Mesodermal cell (in vitro differentiated cells): Measurements from ENCODE around the gene SNX30.

Source experiments
- H3K27ac ChIP-seq: 2 replicates; pipeline ENCODE4 v1.7.0; 2013; ENCODE audit warnings: mild to moderate bottlenecking, low read depth, low read length, moderate library complexity; ENCODE audit not compliant: severe bottlenecking
- H3K36me3 ChIP-seq: 2 replicates; pipeline ENCODE4 v1.7.1; 2013; ENCODE audit warnings: mild to moderate bottlenecking, low read length, moderate library complexity; ENCODE audit not compliant: control insufficient read depth, insufficient read depth
- H3K4me1 ChIP-seq: one replicate; pipeline ENCODE4 v1.7.1; 2013; ENCODE audit warnings: mild to moderate bottlenecking, low read length; ENCODE audit not compliant: insufficient read depth, control insufficient read depth, poor library complexity, severe bottlenecking
- H3K4me3 ChIP-seq: 2 replicates; pipeline ENCODE4 v1.7.0; 2013; ENCODE audit warnings: low read length, control low read depth, mild to moderate bottlenecking; ENCODE audit not compliant: insufficient read depth, poor library complexity, severe bottlenecking; ENCODE audit errors: extremely low read depth
- H3K9me3 ChIP-seq: 2 replicates; pipeline ENCODE4 v1.7.1; 2013; ENCODE audit warnings: mild to moderate bottlenecking, low read length, moderate library complexity; ENCODE audit not compliant: control insufficient read depth
- WGBS, 2 experiments: methylation state at CpG; one replicate each; pipeline ENCODE4 v1.1.5; 2013; ENCODE audit warnings: missing lambda C conversion rate in 2 of 2; ENCODE audit not compliant: insufficient coverage in 2 of 2; 5-methylcytosine and 5-hydroxymethylcytosine counted together

Gene SNX30

DNA sequence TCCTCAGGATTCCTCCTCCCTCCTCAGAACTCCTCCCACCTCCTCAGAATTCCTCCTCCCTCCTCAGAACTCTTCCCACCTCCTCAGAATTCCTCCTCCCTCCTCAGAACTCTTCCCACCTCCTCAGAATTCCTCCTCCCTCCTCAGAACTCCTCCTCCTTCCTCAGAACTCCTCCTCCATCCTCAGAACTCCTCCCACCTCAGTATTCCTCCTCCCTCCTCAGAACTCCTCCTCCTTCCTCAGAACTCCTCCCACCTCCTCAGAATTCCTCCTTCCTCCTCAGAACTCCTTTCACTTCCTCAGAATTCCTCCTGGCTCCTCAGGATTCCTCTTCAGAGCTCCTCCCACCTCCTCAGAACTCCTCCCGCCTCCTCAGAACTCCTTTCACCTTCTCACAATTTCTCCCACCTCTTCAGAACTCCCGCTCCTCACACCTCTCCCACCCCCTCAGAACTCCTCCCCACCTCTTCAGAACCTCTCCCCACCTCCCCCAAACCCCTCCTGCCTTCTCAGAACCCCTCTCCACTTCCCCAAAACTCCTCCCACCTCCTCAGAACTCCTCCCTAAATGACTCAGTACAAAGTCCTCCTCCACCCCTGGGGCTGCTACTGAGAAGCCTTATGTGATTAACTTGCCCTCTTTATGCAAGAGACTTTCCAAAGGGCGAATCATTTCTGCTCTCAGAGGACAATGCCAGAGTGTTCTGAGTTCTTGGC, 116.9 kb downstream of the SNX30 start:
- H3K4me3 ChIP-seq = no peak overlapping the region
- no peaks in the 10 kb centered on the region for H3K4me1 ChIP-seq
- peak overlapping the region; percentile 53 for H3K27ac ChIP-seq
- no peaks in the 10 kb centered on the region for H3K9me3 ChIP-seq
- 59 to 92% methylated on average over 2 to 3 of the region's 3 CpGs for WGBS, 2 experiments
- H3K36me3 ChIP-seq = peaks cover 12% of the 10 kb centered on the region

DNA sequence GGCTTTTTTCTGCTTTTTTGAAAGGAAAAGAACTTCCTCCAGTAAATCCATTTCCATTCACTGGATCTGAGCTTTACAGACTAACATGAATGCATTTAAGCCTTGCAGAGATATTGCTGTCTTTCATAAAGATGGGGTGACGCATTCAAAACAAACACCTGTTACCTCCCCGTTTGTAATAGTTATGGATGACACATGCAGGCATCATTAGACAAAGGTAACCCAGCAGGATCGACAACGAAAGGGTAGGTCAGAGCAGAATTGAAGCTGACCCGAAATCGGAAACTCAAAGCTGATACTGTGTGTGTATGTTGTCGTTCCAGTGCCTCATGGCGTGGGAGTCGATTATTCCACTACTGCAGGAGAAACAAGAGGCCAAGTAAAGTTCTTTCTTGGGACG, 117.9 kb downstream of the SNX30 start:
- 92 to 98% methylated on average over 8 of the region's 10 CpGs for whole genome bisulfite sequencing, 2 experiments
- H3K9me3 ChIP-seq = no peaks in the 10 kb centered on the region
- H3K27ac ChIP-seq = no peak overlapping the region
- H3K36me3 ChIP-seq = peaks cover 12% of the 10 kb centered on the region
- no peaks in the 10 kb centered on the region for H3K4me1 ChIP-seq
- H3K4me3 ChIP-seq = no peak overlapping the region

GRCh38 chr9:112869041-112869529, 118.5 kb downstream of the SNX30 start:
- Histone ChIP-seq H3K4me1 (no peaks in the 10 kb centered on the region), H3K4me3 (no peak overlapping the region), H3K9me3 (no peaks in the 10 kb centered on the region), H3K36me3 (peaks cover 10% of the 10 kb centered on the region), H3K27ac (no peak overlapping the region)
- WGBS, 2 experiments = 78 to 80% methylated on average over 7 to 8 of the region's 8 CpGs

DNA sequence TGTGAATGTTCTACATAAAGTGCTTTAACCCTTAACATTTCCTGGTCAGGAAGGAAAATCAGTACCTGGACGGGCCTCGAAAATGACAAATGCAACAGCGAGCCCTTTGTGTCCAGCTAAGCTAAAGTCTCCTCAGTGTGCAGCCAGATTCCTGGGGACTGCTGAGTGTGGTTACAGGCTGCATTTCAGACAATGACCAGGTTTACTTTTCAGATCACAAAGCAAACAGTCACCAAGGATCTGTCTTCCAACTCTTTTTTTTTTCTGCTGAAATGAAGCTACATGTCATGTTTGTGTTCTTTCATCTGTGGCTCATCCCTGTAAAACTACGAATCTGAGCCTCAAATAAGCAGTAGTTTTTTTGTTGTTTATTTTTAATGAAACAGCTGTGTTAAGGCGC, 119.4 kb downstream of the SNX30 start:
- no peak overlapping the region for H3K4me3 ChIP-seq
- H3K27ac ChIP-seq = no peak overlapping the region

GRCh38 chr9:112870556-112870955, 120.0 kb downstream of the SNX30 start:
- 91 to 97% methylated on average over 6 of the region's 6 CpGs for whole genome bisulfite sequencing, 2 experiments
- H3K27ac ChIP-seq = no peak overlapping the region
- no peaks in the 10 kb centered on the region for H3K4me1 ChIP-seq
- peaks cover 6% of the 10 kb centered on the region for H3K36me3 ChIP-seq
- H3K4me3 ChIP-seq = no peak overlapping the region
- no peaks in the 10 kb centered on the region for H3K9me3 ChIP-seq

More for the DNA sequence above, 119.4 kb downstream of the SNX30 start:
- peaks cover 6% of the 10 kb centered on the region for H3K36me3 ChIP-seq
- H3K4me1 ChIP-seq = no peaks in the 10 kb centered on the region
- no peaks in the 10 kb centered on the region for H3K9me3 ChIP-seq
- 91 to 98% methylated on average over 4 to 5 of the region's 5 CpGs for WGBS, 2 experiments

GRCh38 chr9:112872019-112872418, 121.5 kb downstream of the SNX30 start:
- Histone ChIP-seq H3K9me3 (no peaks in the 10 kb centered on the region), H3K4me1 (no peaks in the 10 kb centered on the region), H3K4me3 (no peak overlapping the region), H3K27ac (no peak overlapping the region), H3K36me3 (peaks cover 6% of the 10 kb centered on the region)
- WGBS, 2 experiments = 59 to 70% methylated on average over 3 to 4 of the region's 4 CpGs

GRCh38 chr9:112873773-112874405, 123.3 kb downstream of the SNX30 start:
- peaks cover 3% of the 10 kb centered on the region for H3K36me3 ChIP-seq
- 100% methylated on average over 1 of the region's 4 CpGs for WGBS, 2 experiments
- no peaks in the 10 kb centered on the region for H3K4me1 ChIP-seq
- no peak overlapping the region for H3K27ac ChIP-seq
- H3K9me3 ChIP-seq = no peaks in the 10 kb centered on the region
- H3K4me3 ChIP-seq = no peak overlapping the region

GRCh38 chr9:112878752-112879151, 128.2 kb downstream of the SNX30 start:
- Histone ChIP-seq H3K4me3 (no peak overlapping the region), H3K9me3 (no peaks in the 10 kb centered on the region), H3K27ac (no peak overlapping the region), H3K36me3 (no peaks in the 10 kb centered on the region), H3K4me1 (peaks cover 3% of the 10 kb centered on the region)
- 100% methylated on average over 1 of the region's 2 CpGs; no CpG with 5 or more reads in 1 of the 2 experiments for WGBS, 2 experiments

- no peak overlapping the region for H3K27ac ChIP-seq
- H3K9me3 ChIP-seq = no peaks in the 10 kb centered on the region
- 100% methylated on average over 1 of the region's 1 CpG; no CpG with 5 or more reads in 1 of the 2 experiments for WGBS, 2 experiments
- no peak overlapping the region for H3K4me3 ChIP-seq
- H3K4me1 ChIP-seq = peaks cover 12% of the 10 kb centered on the region
- no peaks in the 10 kb centered on the region for H3K36me3 ChIP-seq
Measured at GRCh38 chr9:112880650-112881049, 130.1 kb downstream of the SNX30 start.

GRCh38 chr9:112881331-112881730, 130.8 kb downstream of the SNX30 start:
- 85 to 92% methylated on average over 7 of the region's 7 CpGs for WGBS, 2 experiments

DNA sequence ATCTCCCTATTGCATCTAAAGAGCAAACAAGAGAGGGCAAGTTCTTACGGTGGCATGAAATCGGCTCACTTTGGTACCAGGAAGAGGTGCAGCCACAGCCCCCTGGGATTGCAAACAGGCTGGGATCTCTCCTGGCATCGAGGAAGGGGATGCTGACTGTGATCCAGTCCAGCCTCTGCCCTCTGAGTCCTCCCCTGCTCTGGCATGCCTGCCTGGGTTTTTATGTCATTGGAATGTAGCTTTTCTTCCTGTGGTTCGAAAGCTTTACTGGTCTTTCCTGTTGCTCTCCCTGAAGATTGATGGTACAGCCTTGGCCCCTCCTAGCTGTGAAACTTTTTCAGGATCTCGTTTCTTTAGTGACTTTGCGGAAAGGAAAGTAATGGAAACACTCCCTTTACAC, 133.5 kb downstream of the SNX30 start:
- 82 to 87% methylated on average over 4 to 5 of the region's 6 CpGs for WGBS, 2 experiments
- peak overlapping the region; percentile 36 for H3K27ac ChIP-seq

More at GRCh38 chr9:112881331-112881730, 130.8 kb downstream of the SNX30 start:
- Histone ChIP-seq H3K9me3 (no peaks in the 10 kb centered on the region), H3K36me3 (no peaks in the 10 kb centered on the region), H3K4me1 (peaks cover 12% of the 10 kb centered on the region), H3K27ac (no peak overlapping the region), H3K4me3 (no peak overlapping the region)

More for the DNA sequence above, 133.5 kb downstream of the SNX30 start:
- Histone ChIP-seq H3K9me3 (no peaks in the 10 kb centered on the region), H3K4me3 (no peak overlapping the region), H3K4me1 (peaks cover 12% of the 10 kb centered on the region), H3K36me3 (no peaks in the 10 kb centered on the region)
